ENCODE results near the gene XIRP2. TPM values are rescaled to one million over a fixed set of nuclear protein-coding genes. Genes with fewer than 3 reads are reported as not detected.

Gene XIRP2
- total and polyA plus RNA-seq, 2 of the 4 experiments (the other 2 are of a cell fraction) = 0.05 to 0.18 TPM

GRCh38 chr2:166921261-166921896, 33.1 kb downstream of the XIRP2 start:
- Histone ChIP-seq H2BK120ac (ENCODE audit: low read depth, low read length) (no peak overlapping the region), H3K27ac (ENCODE audit: insufficient read depth, low read length) (no peak overlapping the region), H3K4ac (ENCODE audit: low read depth, low read length) (no peak overlapping the region), H3K36me3 (ENCODE audit: control insufficient read depth, insufficient read depth, low read length) (no peaks in the 10 kb centered on the region), H4K20me1 (ENCODE audit: insufficient read depth, low read length) (no peaks in the 10 kb centered on the region), H3K4me1 (ENCODE audit: control insufficient read depth, insufficient read depth, low read length) (no peaks in the 10 kb centered on the region), H4K91ac (ENCODE audit: insufficient read depth, low read depth, low read length) (no peak overlapping the region), H3K27me3 (ENCODE audit: control insufficient read depth, insufficient read depth, low read length) (no peaks in the 10 kb centered on the region), H3K4me3 (ENCODE audit: insufficient read depth, low read depth, low read length) (no peak overlapping the region), H2BK20ac (ENCODE audit: low read depth, low read length) (no peak overlapping the region), H3K23ac (ENCODE audit: low read depth, low read length) (no peak overlapping the region), H2AK5ac (ENCODE audit: low read depth, low read length) (no peak overlapping the region), H2AK9ac (replicated peaks; ENCODE audit: low read depth, low read length, poor library complexity) (no peak overlapping the region), H3K18ac (ENCODE audit: low read depth, low read length) (no peak overlapping the region), H4K8ac (ENCODE audit: low read depth in 2 of 2, low read length in 2 of 2) (no peak overlapping the region), H3K79me1 (ENCODE audit: low read depth in 1 of 2, low read length in 2 of 2) (no peaks in the 10 kb centered on the region), H3K4me2 (ENCODE audit: low read depth, low read length) (no peak overlapping the region), H3K9ac (ENCODE audit: low read depth, low read length) (no peak overlapping the region), H3K9me3 (ENCODE audit: control insufficient read depth, insufficient read depth, low read length) (no peaks in the 10 kb centered on the region), H2AFZ (replicated peaks; ENCODE audit: low read length, poor library complexity) (no peak overlapping the region), H2BK15ac (ENCODE audit: low read depth, low read length) (no peak overlapping the region), H3K56ac (ENCODE audit: extremely low read depth, insufficient read depth, low read length) (no peak overlapping the region), H2BK5ac (ENCODE audit: low read depth, low read length, poor library complexity, severe bottlenecking) (no peak overlapping the region), H3K14ac (replicated peaks; ENCODE audit: low read depth, low read length) (no peak overlapping the region), H4K5ac (ENCODE audit: low read depth, low read length) (no peak overlapping the region), H3K9me1 (ENCODE audit: insufficient read depth, low read length) (no peaks in the 10 kb centered on the region)
- ATAC-seq (ENCODE audit: low read depth) = no peak
- in situ Hi-C loops (cut with MboI; ENCODE audit: low sequenced_read_pairs) = no loop called here
- ChIA-PET CTCF (no interaction called here), POLR2A (ENCODE audit: unreplicated experiment) (no interaction called here)
- no peak for TF ChIP-seq NFE2L2 (IDR thresholded peaks at IDR 0.05; ENCODE audit: low read depth, low read length)
- no peak for TF ChIP-seq POLR2A (IDR thresholded peaks at IDR 0.05; ENCODE audit: low read depth, low read length)
- no peak for TF ChIP-seq RFX5 (IDR thresholded peaks at IDR 0.05; ENCODE audit: low read depth, low read length)
- no peak for TF ChIP-seq MAZ (IDR thresholded peaks at IDR 0.05; ENCODE audit: borderline replicate concordance, low read depth, low read length)
- TF ChIP-seq CEBPB (IDR thresholded peaks at IDR 0.05; ENCODE audit: low read depth, low read length) = no peak
- TF ChIP-seq RAD21 (IDR thresholded peaks at IDR 0.05; ENCODE audit: low read length) = no peak
- TF ChIP-seq RCOR1 (IDR thresholded peaks at IDR 0.05; ENCODE audit: insufficient replicate concordance, low read length) = no peak
- no peak for TF ChIP-seq CTCF (conservative IDR thresholded peaks at IDR 0.05; ENCODE audit: low read depth, low read length)
- TF ChIP-seq SMC3 (IDR thresholded peaks at IDR 0.05; ENCODE audit: low read depth, low read length) = no peak
- intact Hi-C loops (cut with micrococcal nuclease) = no loop called here
- no TSS peak for BruUV-seq (replicated peaks)
- no CpG with 5 or more reads among the region's 2 CpGs for WGBS, 2 experiments (ENCODE audit: extremely low coverage in 2 of 2, insufficient read length in 1 of 2)
- DNase-seq = no peak
- dilution Hi-C loops (cut with HindIII; ENCODE audit: low sequenced_read_pairs, unreplicated experiment) = no loop called here
